Gastroesophageal sphincter (tissue), 4 donors: ENCODE measurements around the gene SLFN12L. TPM values are rescaled to one million over a fixed set of nuclear protein-coding genes. Genes with fewer than 3 reads are reported as not detected.

Experiments used
- ATAC-seq: fragments of 150-250 bp; one replicate; pipeline ENCODE4 v1.9.1; 2016; ENCODE audit warnings: mild to moderate bottlenecking, moderate library complexity
- H3K27ac ChIP-seq, 4 donors: fragments of 200-600 bp; sonication (generic) in 3 of 4; 1 replicate in 3 of 4; 2 replicates in 1 of 4; pipeline ENCODE4 v1.5.1; 2016 to 2019
- H3K27me3 ChIP-seq: fragments of 200-600 bp; sonication (generic); one replicate; pipeline ENCODE4 v1.5.1; 2019
- H3K36me3 ChIP-seq, 2 donors: fragments of 200-600 bp; sonication (generic); one replicate each; pipeline ENCODE4 v1.5.1; 2019; ENCODE audit warnings: control low read depth in 1 of 2
- H3K4me1 ChIP-seq, 3 donors: fragments of 200-600 bp; sonication (generic); 1 replicate in 2 of 3; 2 replicates in 1 of 3; pipeline ENCODE4 v1.5.1; 2016 to 2019; ENCODE audit warnings: control low read depth in 2 of 3
- H3K4me3 ChIP-seq, 2 donors: fragments of 200-600 bp; sonication (generic); one replicate each; pipeline ENCODE4 v1.5.1; 2019; ENCODE audit warnings: mild to moderate bottlenecking in 1 of 2, moderate library complexity in 1 of 2
- H3K9me3 ChIP-seq, 3 donors: fragments of 200-600 bp; sonication (generic); one replicate each; pipeline ENCODE4 v1.5.1; 2017 to 2019; ENCODE audit warnings: control low read depth in 2 of 3
- EP300 ChIP-seq: sonication (generic); formaldehyde crosslinking; IDR thresholded peaks from one replicate; pipeline ENCODE4 v1.6.1; 2017; ENCODE audit warnings: antibody characterized with exemption, mild to moderate bottlenecking
- POLR2A ChIP-seq, 2 donors: fragments of 450-650 bp; IDR thresholded peaks; one replicate each; pipeline ENCODE4 v1.6.1; 2017; ENCODE audit warnings: antibody characterized with exemption in 2 of 2, mild to moderate bottlenecking in 2 of 2, moderate library complexity in 1 of 2
- POLR2AphosphoS5 ChIP-seq: sonication (generic); formaldehyde crosslinking; IDR thresholded peaks from one replicate; pipeline ENCODE4 v1.6.1; 2017; ENCODE audit warnings: antibody characterized with exemption
- WGBS, 2 donors: methylation state at CpG; one replicate each; pipeline ENCODE4 v1.1.5; 2018; ENCODE audit warnings: low coverage in 1 of 2; 5-methylcytosine and 5-hydroxymethylcytosine counted together
- total RNA-seq, 4 donors: library from RNA; depleted of rRNA; stranded (reverse); fragments of >200 nt; gene quantifications; one replicate each; pipeline ENCODE4 v1.1.0, GENCODE V29; 2016
- TF ChIP-seq, protein P1 (sequence below), 4 experiments: fragments of 200-600 bp in 2 of 4; fragments of 450-650 bp in 2 of 4; sonication (generic) in 1 of 4; IDR thresholded peaks; one replicate each; pipeline ENCODE4 v1.5.1; 2017 to 2019; ENCODE audit warnings: antibody characterized with exemption in 4 of 4, mild to moderate bottlenecking in 2 of 4, moderate library complexity in 2 of 4

Gene SLFN12L
- total RNA-seq, 4 donors from 2014 or later, result 0.17 to 1.9 (median 0.92) TPM

DNA sequence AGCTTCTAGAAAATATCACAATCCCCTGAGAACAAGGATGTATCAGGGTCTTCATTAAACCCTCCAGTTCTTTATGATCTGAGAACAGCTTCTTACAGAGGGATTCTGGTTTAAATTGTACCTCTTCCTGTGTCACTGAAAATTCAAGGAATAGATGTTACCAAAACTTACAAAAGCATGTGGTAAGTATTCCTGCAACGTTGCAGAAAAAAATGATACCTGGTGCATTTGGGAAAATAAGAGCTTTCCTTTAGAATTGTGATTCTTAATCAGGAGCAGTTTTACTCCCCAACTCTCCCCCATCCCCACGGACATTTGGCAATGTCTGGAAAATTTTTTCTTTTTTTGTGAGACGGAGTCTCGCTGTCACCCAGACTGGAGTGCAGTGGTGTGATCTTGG lies 15.8 kb upstream of the SLFN12L start:
- Histone ChIP-seq H3K4me1 (no peaks in the 10 kb centered on the region), H3K36me3 (no peaks in the 10 kb centered on the region), H3K4me3 (no peak overlapping the region), H3K9me3 (no peaks in the 10 kb centered on the region), H3K27ac (no peak overlapping the region), H3K27me3 (peaks cover 69% of the 10 kb centered on the region)
- ATAC-seq, result no peak
- TF ChIP-seq POLR2A (IDR thresholded peaks at IDR 0.05) (no peak), POLR2AphosphoS5 (no peak), EP300 (no peak)
- TF ChIP-seq, protein P1, sequence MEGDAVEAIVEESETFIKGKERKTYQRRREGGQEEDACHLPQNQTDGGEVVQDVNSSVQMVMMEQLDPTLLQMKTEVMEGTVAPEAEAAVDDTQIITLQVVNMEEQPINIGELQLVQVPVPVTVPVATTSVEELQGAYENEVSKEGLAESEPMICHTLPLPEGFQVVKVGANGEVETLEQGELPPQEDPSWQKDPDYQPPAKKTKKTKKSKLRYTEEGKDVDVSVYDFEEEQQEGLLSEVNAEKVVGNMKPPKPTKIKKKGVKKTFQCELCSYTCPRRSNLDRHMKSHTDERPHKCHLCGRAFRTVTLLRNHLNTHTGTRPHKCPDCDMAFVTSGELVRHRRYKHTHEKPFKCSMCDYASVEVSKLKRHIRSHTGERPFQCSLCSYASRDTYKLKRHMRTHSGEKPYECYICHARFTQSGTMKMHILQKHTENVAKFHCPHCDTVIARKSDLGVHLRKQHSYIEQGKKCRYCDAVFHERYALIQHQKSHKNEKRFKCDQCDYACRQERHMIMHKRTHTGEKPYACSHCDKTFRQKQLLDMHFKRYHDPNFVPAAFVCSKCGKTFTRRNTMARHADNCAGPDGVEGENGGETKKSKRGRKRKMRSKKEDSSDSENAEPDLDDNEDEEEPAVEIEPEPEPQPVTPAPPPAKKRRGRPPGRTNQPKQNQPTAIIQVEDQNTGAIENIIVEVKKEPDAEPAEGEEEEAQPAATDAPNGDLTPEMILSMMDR (IDR thresholded peaks at IDR 0.05), result no peak
- 63 to 83% methylated on average over 1 to 4 of the region's 4 CpGs for WGBS, 2 donors

DNA sequence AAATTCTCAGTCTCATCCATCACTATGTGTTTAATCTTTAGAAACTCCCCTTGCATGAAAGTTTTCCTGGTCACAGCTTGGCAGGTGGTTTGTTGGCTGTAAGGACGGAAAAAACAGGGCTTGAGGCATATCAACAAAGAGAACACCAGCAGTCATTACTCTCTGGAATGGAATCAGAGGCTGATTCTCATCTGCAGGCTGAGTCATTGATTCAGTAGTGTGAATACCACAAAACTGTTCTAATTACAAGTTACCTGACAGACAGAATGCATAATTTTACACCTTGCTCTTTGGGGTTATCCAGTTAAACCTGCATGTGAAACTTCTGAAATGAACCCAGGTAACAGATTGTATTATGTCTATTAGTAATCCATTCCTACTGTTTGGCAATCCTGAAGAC lies 11.5 kb upstream of the SLFN12L start:
- Histone ChIP-seq H3K27ac (no peak overlapping the region), H3K4me1 (no peaks in the 10 kb centered on the region), H3K27me3 (peaks cover 44% of the 10 kb centered on the region), H3K36me3 (no peaks in the 10 kb centered on the region), H3K9me3 (no peaks in the 10 kb centered on the region), H3K4me3 (no peak overlapping the region)
- 0 to 60% methylated on average over 1 of the region's 1 CpG for WGBS, 2 donors
- TF ChIP-seq POLR2AphosphoS5, result no peak
- TF ChIP-seq EP300, result no peak
- TF ChIP-seq, protein P1 (IDR thresholded peaks at IDR 0.05), result no peak
- TF ChIP-seq POLR2A (IDR thresholded peaks at IDR 0.05), result no peak
- no peak for ATAC-seq

DNA sequence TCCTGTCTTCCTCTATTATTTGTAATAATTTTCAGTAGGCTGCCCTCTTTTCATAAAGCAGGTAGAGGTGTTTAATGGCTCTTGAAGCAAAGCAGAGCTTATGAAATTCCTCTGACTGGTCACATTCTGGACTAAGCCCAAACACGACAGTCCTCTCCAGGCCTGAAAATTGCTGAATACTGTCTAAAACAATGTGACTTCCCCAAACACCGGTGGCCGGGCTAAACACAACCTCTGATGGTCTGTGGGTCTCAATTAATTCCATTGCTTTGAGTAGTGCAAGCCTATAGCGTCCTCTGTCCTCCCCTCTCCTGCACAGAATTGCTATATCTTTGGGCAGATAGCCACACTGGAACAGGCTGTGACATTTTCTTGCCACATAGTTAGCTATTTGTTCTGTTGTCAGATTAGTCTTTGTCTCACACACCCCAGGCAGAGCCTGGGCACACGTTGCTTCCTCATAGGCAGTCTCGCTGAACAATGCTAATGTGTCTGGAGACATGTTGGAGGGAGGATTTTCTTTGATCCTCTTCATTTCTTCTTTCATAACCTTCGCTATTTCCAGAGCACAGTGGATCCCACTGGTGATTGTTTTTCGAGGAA lies 10.8 kb upstream of the SLFN12L start:
- ATAC-seq, result no peak
- 47 to 49% methylated on average over 4 to 8 of the region's 8 CpGs for WGBS, 2 donors
- TF ChIP-seq EP300, result no peak
- no peak for TF ChIP-seq POLR2AphosphoS5
- no peak for TF ChIP-seq POLR2A (IDR thresholded peaks at IDR 0.05)
- TF ChIP-seq, protein P1 (IDR thresholded peaks at IDR 0.05), result no peak
- Histone ChIP-seq H3K27ac (no peak overlapping the region), H3K4me3 (no peak overlapping the region), H3K9me3 (no peaks in the 10 kb centered on the region), H3K27me3 (peaks cover 40% of the 10 kb centered on the region), H3K36me3 (no peaks in the 10 kb centered on the region), H3K4me1 (no peaks in the 10 kb centered on the region)

DNA sequence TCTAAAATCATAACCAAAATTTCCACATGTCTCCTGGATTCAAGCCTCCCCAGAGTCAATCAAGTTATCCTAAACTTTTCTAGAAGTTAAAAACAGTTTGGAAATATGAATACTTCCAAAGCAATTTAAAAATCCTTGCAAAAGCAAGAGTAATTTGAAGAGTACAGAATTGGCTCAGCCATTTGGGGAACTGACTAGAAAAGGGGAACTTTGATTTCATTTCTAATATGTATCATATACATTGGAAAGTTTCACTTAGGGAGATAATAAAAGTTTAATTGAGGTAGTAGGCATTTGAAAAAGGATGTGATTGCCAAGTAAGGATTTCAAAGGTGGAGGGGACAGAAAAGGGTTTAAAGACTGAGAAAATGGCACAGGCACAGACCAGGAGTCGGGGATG lies 9.0 kb upstream of the SLFN12L start:
- ATAC-seq, result no peak
- 60 to 67% methylated on average over 1 of the region's 1 CpG for WGBS, 2 donors
- TF ChIP-seq POLR2AphosphoS5 (no peak), POLR2A (IDR thresholded peaks at IDR 0.05) (no peak), EP300 (no peak)
- TF ChIP-seq, protein P1 (IDR thresholded peaks at IDR 0.05), result no peak
- no peaks in the 10 kb centered on the region for H3K36me3 ChIP-seq
- peaks cover 34% of the 10 kb centered on the region for H3K27me3 ChIP-seq
- no peak overlapping the region for H3K4me3 ChIP-seq
- no peak overlapping the region for H3K27ac ChIP-seq
- H3K9me3 ChIP-seq, result no peaks in the 10 kb centered on the region
- H3K4me1 ChIP-seq, result no peaks in the 10 kb centered on the region

DNA sequence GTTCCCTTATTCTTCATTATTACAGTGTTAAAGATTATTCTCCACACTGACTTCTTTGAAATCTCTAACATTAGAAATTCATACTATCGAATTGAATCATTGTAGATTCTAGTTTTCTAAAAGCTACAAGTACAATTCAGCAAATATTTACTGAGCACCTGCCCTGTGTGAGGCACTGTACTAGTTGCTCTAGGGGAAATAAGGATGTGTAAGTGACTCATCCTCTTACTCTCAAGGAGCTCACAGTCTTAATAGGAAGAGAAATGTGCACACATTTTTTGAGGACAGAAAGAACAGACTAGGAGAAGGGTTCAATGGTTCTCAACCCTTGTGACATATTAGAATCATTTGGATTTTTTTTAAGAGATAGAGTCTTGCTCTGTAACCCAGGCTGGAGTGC lies 7.7 kb upstream of the SLFN12L start:
- Histone ChIP-seq H3K27ac (no peak overlapping the region), H3K4me1 (peaks cover 0 to 7% (median 0%) of the 10 kb centered on the region in 3 donors), H3K27me3 (peaks cover 34% of the 10 kb centered on the region), H3K9me3 (no peaks in the 10 kb centered on the region), H3K4me3 (no peak overlapping the region), H3K36me3 (no peaks in the 10 kb centered on the region)
- 64 to 73% methylated on average over 1 of the region's 1 CpG for WGBS, 2 donors
- TF ChIP-seq, protein P1 (IDR thresholded peaks at IDR 0.05), result no peak
- TF ChIP-seq POLR2A (IDR thresholded peaks at IDR 0.05) (no peak), POLR2AphosphoS5 (no peak), EP300 (no peak)
- no peak for ATAC-seq
